Fibroblast of lung (primary cell): ENCODE measurements around the gene FBXO5. TPM values are rescaled to one million over a fixed set of nuclear protein-coding genes. Genes with fewer than 3 reads are reported as not detected.
A peak's percentile ranks its signal among the peaks of the same experiment; 100 is the strongest.
"Not testable (repeated sequence)": the region's sequence is repeated elsewhere in the genome, so short reads cannot be mapped to it uniquely, and the experiment has no call there.

Experiments
- DNase-seq, 2 donors: peaks; one replicate each; pipeline versions ENCODE4 v3.0.0 to v3.0.0-alpha.2; 2010; ENCODE audit warnings: low read depth in 2 of 2
- H2AFZ ChIP-seq: 2 replicates; pipeline ENCODE4 v1.5.1; 2012; ENCODE audit warnings: low read length, control low read depth, inconsistent platforms
- H3K27ac ChIP-seq: 2 replicates; pipeline ENCODE4 v1.5.1; 2011; ENCODE audit warnings: low read length, control low read depth; ENCODE audit not compliant: insufficient read depth
- H3K27me3 ChIP-seq: 2 replicates; pipeline ENCODE4 v1.5.1; 2011; ENCODE audit warnings: mild to moderate bottlenecking, low read length; ENCODE audit not compliant: control insufficient read depth, insufficient read depth
- H3K36me3 ChIP-seq: 2 replicates; pipeline ENCODE4 v1.5.1; 2011; ENCODE audit warnings: low read length; ENCODE audit not compliant: control insufficient read depth, insufficient read depth
- H3K4me1 ChIP-seq: 2 replicates; pipeline ENCODE4 v1.5.1; 2011; ENCODE audit warnings: low read length; ENCODE audit not compliant: control insufficient read depth, insufficient read depth; ENCODE audit errors: extremely low read depth
- H3K4me2 ChIP-seq: 2 replicates; pipeline ENCODE4 v1.5.1; 2011; ENCODE audit warnings: low read length, control low read depth; ENCODE audit not compliant: insufficient read depth; ENCODE audit errors: extremely low read depth
- H3K4me3 ChIP-seq, 4 experiments: fragments of 200-600 bp in 1 of 4; sonication (generic) in 1 of 4; replicated peaks in 1 of 4; 2 replicates each; pipeline ENCODE4 v1.5.1; 2011 to 2016; ENCODE audit warnings: low read length in 4 of 4, low read depth in 3 of 4, mild to moderate bottlenecking in 3 of 4, control low read depth in 2 of 4, inconsistent platforms in 1 of 4, mixed read lengths in 1 of 4; ENCODE audit not compliant: insufficient read depth in 1 of 4; ENCODE audit errors: control extremely low read depth in 1 of 4
- H3K79me2 ChIP-seq: 2 replicates; pipeline ENCODE4 v1.5.1; 2012; ENCODE audit warnings: mild to moderate bottlenecking, low read length, inconsistent platforms; ENCODE audit not compliant: control insufficient read depth, insufficient read depth
- H3K9ac ChIP-seq: 2 replicates; pipeline ENCODE4 v1.5.1; 2011; ENCODE audit warnings: mild to moderate bottlenecking, low read length, control low read depth; ENCODE audit not compliant: insufficient read depth
- H3K9me3 ChIP-seq: 2 replicates; pipeline ENCODE4 v1.5.1; 2012; ENCODE audit warnings: low read depth, low read length; ENCODE audit not compliant: control insufficient read depth, insufficient read depth
- H4K20me1 ChIP-seq: 2 replicates; pipeline ENCODE4 v1.5.1; 2011; ENCODE audit warnings: low read length; ENCODE audit not compliant: control insufficient read depth, insufficient read depth; ENCODE audit errors: extremely low read depth
- CTCF ChIP-seq, 2 donors: IDR thresholded peaks in 1 of 2; conservative IDR thresholded peaks in 1 of 2; 1 replicate in 1 of 2; 2 replicates in 1 of 2; pipeline ENCODE4 v1.5.1; 2011 to 2012; ENCODE audit warnings: low read length in 2 of 2, control low read depth in 1 of 2, inconsistent platforms in 1 of 2, low read depth in 1 of 2, mild to moderate bottlenecking in 1 of 2
- EZH2 ChIP-seq: IDR thresholded peaks from 2 replicates; pipeline ENCODE4 v1.5.1; 2012; ENCODE audit warnings: low read length, control low read depth, mild to moderate bottlenecking; ENCODE audit errors: missing control alignments
- polyA plus RNA-seq, 2 donors: library from polyadenylated mRNA; depleted of rRNA in 1 of 2; stranded (reverse) in 1 of 2; unstranded in 1 of 2; fragments of >200 nt; gene quantifications; 2 replicates each; pipeline ENCODE4 v1.2.1, GENCODE V29; 2011 to 2012; ENCODE audit warnings: missing spikeins in 1 of 2
- total RNA-seq: library from RNA; depleted of rRNA; stranded (reverse); fragments of >200 nt; gene quantifications from 2 replicates; pipeline ENCODE4 v1.2.1, GENCODE V29; 2014

The FBXO5 gene
- total and polyA plus RNA-seq, 2 donors (not counting 1 experiment from before 2014, with no cell fraction given): 8.4 to 11.7 TPM

GRCh38 chr6:152993431-152993830 lies 10.6 kb upstream of the FBXO5 start:
- no peaks in the 10 kb centered on the region for H3K9me3 ChIP-seq
- no peaks in the 10 kb centered on the region for H3K4me1 ChIP-seq
- peaks cover 5% of the 10 kb centered on the region for H3K36me3 ChIP-seq
- H4K20me1 ChIP-seq: no peaks in the 10 kb centered on the region
- TF ChIP-seq EZH2 (no peak), CTCF (conservative IDR thresholded peaks at IDR 0.05 in 1 of 2, IDR thresholded peaks at IDR 0.05 in 1 of 2; ENCODE audit: low read depth in 1 of 2, low read length in 2 of 2) (peak; percentile 8 to 9)
- H3K27me3 ChIP-seq: no peaks in the 10 kb centered on the region
- no peak overlapping the region for H2AFZ ChIP-seq
- H3K79me2 ChIP-seq: peaks cover 65% of the 10 kb centered on the region
- no peak overlapping the region for H3K4me3 ChIP-seq
- H3K9ac ChIP-seq: no peak overlapping the region
- no peak overlapping the region for H3K27ac ChIP-seq
- H3K4me2 ChIP-seq: no peak overlapping the region
- DNase-seq: no peak

GRCh38 chr6:152986978-152987377 lies 4.1 kb upstream of the FBXO5 start:
- H3K4me1 ChIP-seq: peaks cover 3% of the 10 kb centered on the region
- H3K4me3 ChIP-seq: no peak overlapping the region
- TF ChIP-seq CTCF (conservative IDR thresholded peaks at IDR 0.05 in 1 of 2, IDR thresholded peaks at IDR 0.05 in 1 of 2; ENCODE audit: low read depth in 1 of 2, low read length in 2 of 2): no peak
- no peak for TF ChIP-seq EZH2
- no peak for DNase-seq
- H3K9ac ChIP-seq: no peak overlapping the region
- no peaks in the 10 kb centered on the region for H3K9me3 ChIP-seq
- no peak overlapping the region for H3K4me2 ChIP-seq
- H2AFZ ChIP-seq: no peak overlapping the region
- H3K27ac ChIP-seq: no peak overlapping the region
- H3K36me3 ChIP-seq: peaks cover 2% of the 10 kb centered on the region
- no peaks in the 10 kb centered on the region for H3K27me3 ChIP-seq
- no peaks in the 10 kb centered on the region for H4K20me1 ChIP-seq
- peaks cover 46% of the 10 kb centered on the region for H3K79me2 ChIP-seq

DNA sequence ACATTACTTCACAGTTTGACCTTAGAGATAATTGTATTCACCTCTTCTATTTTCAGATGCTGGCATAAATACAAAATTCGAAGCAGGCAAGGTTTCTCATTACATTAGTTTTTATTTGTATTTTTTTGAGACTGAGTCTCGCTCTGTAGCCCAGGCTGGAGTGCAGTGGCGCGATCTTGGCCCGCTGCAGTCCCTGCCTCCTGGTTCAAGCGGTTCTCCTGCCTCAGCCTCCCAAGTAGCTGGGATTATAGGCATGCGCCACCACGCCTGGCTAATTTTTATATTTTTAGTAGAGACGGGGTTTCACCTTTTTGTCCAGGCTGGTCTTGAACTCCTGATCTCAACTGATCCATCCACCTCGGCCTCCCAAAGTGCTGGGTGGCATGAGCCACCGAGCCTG lies 2.5 kb upstream of the FBXO5 start:
- H4K20me1 ChIP-seq, H3K27ac ChIP-seq, H3K36me3 ChIP-seq, H2AFZ ChIP-seq, H3K27me3 ChIP-seq, H3K9me3 ChIP-seq, H3K9ac ChIP-seq, DNase-seq, H3K4me1 ChIP-seq: not testable (repeated sequence)
- H3K4me3 ChIP-seq: peak overlapping the region in 1 of 4 experiments; percentile 92
- peaks cover 56% of the 10 kb centered on the region for H3K79me2 ChIP-seq
- H3K4me2 ChIP-seq: peak overlapping the region; percentile 85
